Neutrophil (primary cell): ENCODE results near the gene PSMB8.

Experiments used
- H3K27ac ChIP-seq: fragments of 200-600 bp; sonication (generic); 2 replicates; pipeline ENCODE4 v1.5.1; 2016; ENCODE audit warnings: mild to moderate bottlenecking, moderate library complexity
- H3K27me3 ChIP-seq: fragments of 200-600 bp; sonication (generic); 2 replicates; pipeline ENCODE4 v1.6.0; 2016; ENCODE audit warnings: mild to moderate bottlenecking
- H3K36me3 ChIP-seq: fragments of 200-600 bp; sonication (generic); 2 replicates; pipeline ENCODE4 v1.5.1; 2017
- H3K4me1 ChIP-seq, 2 experiments: fragments of 200-600 bp in 1 of 2; sonication (generic) in 1 of 2; 1 replicate in 1 of 2; 2 replicates in 1 of 2; pipeline versions ENCODE4 v1.5.1 to v1.6.1; 2013 to 2016; ENCODE audit warnings: low read depth in 1 of 2, low read length in 1 of 2, mild to moderate bottlenecking in 1 of 2, moderate library complexity in 1 of 2; ENCODE audit not compliant: control insufficient read depth in 1 of 2, insufficient read depth in 1 of 2
- H3K4me3 ChIP-seq, 2 experiments: fragments of 200-600 bp in 1 of 2; sonication (generic) in 1 of 2; 1 replicate in 1 of 2; 2 replicates in 1 of 2; pipeline ENCODE4 v1.5.1; 2013 to 2016; ENCODE audit warnings: low read depth in 1 of 2, low read length in 1 of 2, mild to moderate bottlenecking in 1 of 2, moderate library complexity in 1 of 2
- H3K9me3 ChIP-seq: fragments of 200-600 bp; sonication (generic); 2 replicates; pipeline ENCODE4 v1.5.1; 2016
- TF ChIP-seq, protein P1 (sequence below): fragments of 200-600 bp; sonication (generic); IDR thresholded peaks from 2 replicates; pipeline ENCODE4 v1.5.1; 2016; ENCODE audit warnings: antibody characterized with exemption

Gene PSMB8

DNA sequence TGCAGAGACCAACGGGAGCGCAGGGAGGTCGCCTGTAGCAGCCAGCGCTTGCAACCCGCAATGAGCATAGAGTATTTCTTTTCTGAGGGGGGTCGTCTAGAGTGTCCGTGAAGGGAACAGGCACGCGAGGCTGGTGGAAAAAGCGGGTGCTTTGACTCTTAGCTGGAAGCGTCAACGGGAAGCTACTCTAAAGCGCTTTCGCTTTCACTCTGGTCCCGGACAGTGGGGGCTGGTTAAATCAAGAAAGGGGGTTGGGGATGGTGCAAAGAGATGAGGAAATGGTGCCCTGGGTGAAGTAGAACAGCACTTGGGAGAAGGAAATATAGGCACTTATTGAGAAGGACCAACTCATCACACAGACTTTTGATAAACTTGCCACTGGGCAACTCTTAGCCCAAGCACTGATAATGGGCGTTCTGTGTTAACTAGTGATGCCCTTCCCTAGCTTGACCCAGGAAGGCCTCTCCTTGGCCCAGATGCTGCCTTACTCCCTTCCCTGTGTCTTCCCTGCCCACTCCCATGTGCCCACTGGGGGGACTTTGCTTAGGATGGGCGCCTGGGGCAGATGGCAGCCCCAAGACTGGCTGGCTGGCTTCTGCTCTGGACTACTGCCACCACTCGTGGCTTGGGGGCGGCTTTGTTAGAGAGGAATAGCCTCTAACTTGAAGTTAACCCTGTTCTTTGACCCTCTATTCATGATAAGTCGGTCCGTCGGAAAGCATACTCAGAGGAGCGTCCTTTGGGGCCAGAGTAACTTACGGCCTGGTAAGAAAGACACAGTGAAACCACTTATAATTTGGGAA is 10.7 kb upstream of the PSMB8 start:
- TF ChIP-seq, protein P1, sequence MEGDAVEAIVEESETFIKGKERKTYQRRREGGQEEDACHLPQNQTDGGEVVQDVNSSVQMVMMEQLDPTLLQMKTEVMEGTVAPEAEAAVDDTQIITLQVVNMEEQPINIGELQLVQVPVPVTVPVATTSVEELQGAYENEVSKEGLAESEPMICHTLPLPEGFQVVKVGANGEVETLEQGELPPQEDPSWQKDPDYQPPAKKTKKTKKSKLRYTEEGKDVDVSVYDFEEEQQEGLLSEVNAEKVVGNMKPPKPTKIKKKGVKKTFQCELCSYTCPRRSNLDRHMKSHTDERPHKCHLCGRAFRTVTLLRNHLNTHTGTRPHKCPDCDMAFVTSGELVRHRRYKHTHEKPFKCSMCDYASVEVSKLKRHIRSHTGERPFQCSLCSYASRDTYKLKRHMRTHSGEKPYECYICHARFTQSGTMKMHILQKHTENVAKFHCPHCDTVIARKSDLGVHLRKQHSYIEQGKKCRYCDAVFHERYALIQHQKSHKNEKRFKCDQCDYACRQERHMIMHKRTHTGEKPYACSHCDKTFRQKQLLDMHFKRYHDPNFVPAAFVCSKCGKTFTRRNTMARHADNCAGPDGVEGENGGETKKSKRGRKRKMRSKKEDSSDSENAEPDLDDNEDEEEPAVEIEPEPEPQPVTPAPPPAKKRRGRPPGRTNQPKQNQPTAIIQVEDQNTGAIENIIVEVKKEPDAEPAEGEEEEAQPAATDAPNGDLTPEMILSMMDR, result no peak
- H3K9me3 ChIP-seq, result no peaks in the 10 kb centered on the region
- peaks cover 55 to 62% of the 10 kb centered on the region in 2 experiments for H3K4me1 ChIP-seq
- H3K27ac ChIP-seq, result peak overlapping the region; percentile 96
- peaks cover 68% of the 10 kb centered on the region for H3K36me3 ChIP-seq
- H3K27me3 ChIP-seq, result no peaks in the 10 kb centered on the region
- peak overlapping the region; percentile 85 to 91 for H3K4me3 ChIP-seq

DNA sequence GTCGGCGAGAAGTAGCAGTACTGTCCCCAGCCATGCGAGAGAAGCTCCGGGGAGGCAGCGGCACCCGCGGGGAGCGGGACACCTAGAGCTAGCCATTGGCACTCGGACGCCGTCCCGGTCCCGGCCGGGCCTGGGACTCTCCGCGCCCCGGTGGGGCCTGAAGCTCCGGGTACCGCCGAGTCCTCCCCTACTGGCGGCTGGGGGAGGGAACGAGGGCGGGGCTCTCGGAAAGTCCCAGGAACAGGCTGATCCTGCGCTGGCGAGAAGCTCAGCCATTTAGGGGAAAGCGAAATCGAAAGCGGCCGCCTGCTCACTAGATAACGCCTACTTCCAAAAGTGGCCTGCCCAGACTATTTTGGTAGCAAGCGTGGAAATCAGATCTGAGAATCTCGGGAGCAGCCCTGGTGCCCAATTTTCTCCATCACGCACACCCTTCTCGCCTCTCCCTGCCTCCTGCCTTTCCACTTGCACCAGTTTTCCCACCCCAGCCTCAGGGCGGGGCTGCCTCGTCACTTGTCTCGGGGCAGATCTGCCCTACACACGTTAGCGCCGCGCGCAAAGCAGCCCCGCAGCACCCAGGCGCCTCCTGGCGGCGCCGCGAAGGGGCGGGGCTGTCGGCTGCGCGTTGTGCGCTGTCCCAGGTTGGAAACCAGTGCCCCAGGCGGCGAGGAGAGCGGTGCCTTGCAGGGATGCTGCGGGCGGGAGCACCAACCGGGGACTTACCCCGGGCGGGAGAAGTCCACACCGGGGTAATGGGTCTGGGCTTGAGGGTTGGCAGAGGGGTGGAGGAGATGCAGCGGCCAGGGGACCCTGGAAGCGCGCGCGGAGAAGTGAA is 9.9 kb upstream of the PSMB8 start, which contains the start of the genes PSMB9 and TAP1:
PSMB9 (plus strand) TSS at position 652 of the 835 bp plus-strand sequence; CDS start at position 690, 38 bp downstream.
TAP1 (minus strand) TSS at position 164 of the 835 bp plus-strand sequence; CDS start at position 96, 68 bp downstream.
- TF ChIP-seq, protein P1, result peak; percentile 90
- Histone ChIP-seq H3K4me3 (peak within 1 kb of the TSS; percentile 85 to 91), H3K9me3 (no peaks in the 10 kb centered on the region), H3K4me1 (peaks cover 55 to 67% of the 10 kb centered on the region in 2 experiments), H3K27ac (peak within 1 kb of the TSS; percentile 96), H3K27me3 (no peaks in the 10 kb centered on the region), H3K36me3 (peaks cover 68% of the 10 kb centered on the region)

DNA sequence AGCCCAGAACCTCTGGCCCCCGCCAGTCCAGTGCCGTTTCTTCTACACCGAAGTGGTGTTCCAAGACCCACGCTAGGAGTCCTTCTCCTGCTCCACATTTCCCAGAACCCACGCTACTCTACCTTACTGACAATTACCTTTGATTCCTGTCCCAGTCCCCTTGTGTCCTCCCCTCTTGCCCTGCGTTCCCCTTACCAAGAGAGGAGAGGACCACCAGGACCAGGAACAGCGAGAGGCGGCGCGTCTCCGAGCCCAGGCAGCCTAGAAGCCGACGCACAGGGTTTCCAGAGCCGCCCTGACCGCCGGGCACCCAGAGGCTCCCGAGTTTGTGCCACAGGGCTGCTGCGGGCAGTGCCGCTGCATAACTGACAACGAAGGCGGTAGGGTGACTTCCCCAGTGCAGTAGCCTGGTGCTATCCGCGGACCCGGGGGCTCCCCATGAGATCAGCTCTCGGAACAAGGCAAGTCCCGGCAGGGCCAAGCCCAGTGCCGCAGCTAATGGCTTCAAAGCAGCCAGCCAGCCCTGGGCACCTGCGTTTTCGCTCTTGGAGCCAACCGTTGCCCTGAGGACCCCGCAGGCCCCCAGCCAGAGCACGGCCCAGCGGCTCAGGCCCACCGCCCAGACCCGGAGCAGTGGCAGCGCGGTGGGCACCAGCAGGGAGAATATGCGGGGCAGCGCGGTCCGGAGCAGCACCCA is 9.1 kb upstream of the PSMB8 start:
- Histone ChIP-seq H3K27me3 (no peaks in the 10 kb centered on the region), H3K36me3 (peaks cover 68% of the 10 kb centered on the region), H3K9me3 (no peaks in the 10 kb centered on the region), H3K4me3 (peak overlapping the region; percentile 85 to 91), H3K4me1 (peaks cover 55 to 67% of the 10 kb centered on the region in 2 experiments), H3K27ac (peak overlapping the region; percentile 96)
- TF ChIP-seq, protein P1, result no peak

DNA sequence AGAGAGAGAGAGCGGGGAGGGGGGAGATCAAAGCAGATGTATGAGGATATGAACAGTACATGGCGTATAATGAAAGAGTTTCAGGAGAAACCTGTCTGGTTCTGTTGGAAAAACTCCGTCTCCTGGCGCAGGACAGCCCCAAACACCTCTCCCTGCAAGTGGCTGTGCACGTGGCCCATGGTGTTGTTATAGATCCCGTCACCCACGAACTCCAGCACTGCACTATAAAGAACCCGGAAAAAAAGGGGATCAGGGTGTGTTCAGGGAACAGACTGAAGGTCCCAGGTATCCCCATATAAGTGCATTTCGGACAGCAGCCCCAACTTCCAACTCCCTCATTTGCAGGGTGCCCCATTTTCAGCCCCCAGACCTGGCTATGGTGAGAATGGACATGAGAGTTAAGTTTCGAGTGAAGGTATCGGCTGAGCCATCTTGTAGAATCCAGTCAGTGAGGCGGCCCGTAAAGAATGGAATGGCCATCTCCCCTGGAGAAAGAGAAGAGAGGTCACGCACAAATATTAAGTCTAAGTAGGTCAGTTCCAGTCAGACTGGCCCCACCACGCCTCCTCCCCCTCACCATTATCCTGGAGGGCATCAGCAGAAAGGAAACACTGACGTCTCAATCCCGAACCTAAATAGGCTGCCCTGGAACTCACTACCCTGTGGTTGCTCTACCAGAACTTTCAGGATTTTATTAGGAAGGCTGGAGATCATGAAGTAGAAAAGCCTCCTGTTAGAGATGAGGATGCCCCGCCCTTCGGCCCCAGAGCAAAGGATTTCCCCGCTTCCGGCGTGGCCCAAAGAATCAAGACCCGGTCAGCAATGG is 8.4 kb upstream of the PSMB8 start:
- Histone ChIP-seq H3K27me3 (no peaks in the 10 kb centered on the region), H3K4me3 (peak overlapping the region; percentile 85 to 91), H3K27ac (peak overlapping the region; percentile 96), H3K36me3 (peaks cover 68% of the 10 kb centered on the region), H3K9me3 (no peaks in the 10 kb centered on the region), H3K4me1 (peaks cover 63 to 70% of the 10 kb centered on the region in 2 experiments)
- TF ChIP-seq, protein P1, result no peak
